ENCODE measurements around the gene ILDR1. TPM values are rescaled to one million over a fixed set of nuclear protein-coding genes. Genes with fewer than 3 reads are reported as not detected.

Gene ILDR1
- total and polyA plus RNA-seq, 10 of the 15 experiments (the other 5 are each of a cell fraction or from before 2014, with no cell fraction given), result 1.3 to 12.0 (median 7.0) TPM

DNA sequence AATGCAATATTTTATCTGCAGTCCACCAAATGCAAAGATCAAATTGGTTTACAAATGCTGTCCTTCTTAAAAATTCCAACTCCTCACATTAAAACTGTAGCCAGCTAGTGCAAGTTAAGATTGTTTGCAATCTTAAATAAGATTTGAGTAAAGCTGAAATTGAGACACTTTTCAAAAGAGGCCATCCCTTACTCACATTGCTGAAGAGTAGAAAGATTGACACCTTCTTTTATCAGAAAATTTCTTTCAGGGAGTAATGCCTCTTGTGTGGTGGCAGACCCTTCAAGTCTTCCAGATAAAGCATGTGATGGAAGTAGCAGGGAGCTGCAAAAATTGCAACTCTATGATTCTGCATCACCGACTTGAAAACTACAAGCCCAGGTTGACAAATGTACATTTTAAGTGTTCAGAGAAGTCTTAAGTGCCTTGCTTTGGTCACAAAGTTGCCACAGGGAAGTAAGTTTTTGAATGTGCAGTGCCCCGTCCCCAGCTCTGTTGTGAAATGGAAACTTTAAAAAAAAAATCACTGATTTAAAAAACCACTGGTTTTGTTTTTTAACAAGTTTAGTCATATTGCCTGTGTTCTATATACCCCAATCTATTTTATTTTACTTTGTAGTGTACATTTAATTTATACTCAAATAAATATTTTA lies 45.7 kb upstream of the ILDR1 start (continued):
- TF ChIP-seq, protein P1, sequence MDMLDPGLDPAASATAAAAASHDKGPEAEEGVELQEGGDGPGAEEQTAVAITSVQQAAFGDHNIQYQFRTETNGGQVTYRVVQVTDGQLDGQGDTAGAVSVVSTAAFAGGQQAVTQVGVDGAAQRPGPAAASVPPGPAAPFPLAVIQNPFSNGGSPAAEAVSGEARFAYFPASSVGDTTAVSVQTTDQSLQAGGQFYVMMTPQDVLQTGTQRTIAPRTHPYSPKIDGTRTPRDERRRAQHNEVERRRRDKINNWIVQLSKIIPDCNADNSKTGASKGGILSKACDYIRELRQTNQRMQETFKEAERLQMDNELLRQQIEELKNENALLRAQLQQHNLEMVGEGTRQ (IDR thresholded peaks at IDR 0.05; ENCODE audit: borderline replicate concordance, low read depth, low read length), result no peak
- TF ChIP-seq KDM1A (IDR thresholded peaks at IDR 0.05; ENCODE audit: borderline replicate concordance), result no peak; the same call in 1 of the 2 replicates
- no peak for TF ChIP-seq HCFC1 (IDR thresholded peaks at IDR 0.05; ENCODE audit: low read length)
- peak; percentile 82 for TF ChIP-seq ZNF384 (IDR thresholded peaks at IDR 0.05; ENCODE audit: borderline replicate concordance, low read depth, low read length)
- TF ChIP-seq SUZ12 (IDR thresholded peaks at IDR 0.05; ENCODE audit: unreplicated experiment), result no peak
- no peak for TF ChIP-seq RAD21 (IDR thresholded peaks at IDR 0.05; ENCODE audit: insufficient read depth, low read depth, low read length)
- TF ChIP-seq MTA3 (IDR thresholded peaks at IDR 0.05; ENCODE audit: borderline replicate concordance, low read length), result no peak
- TF ChIP-seq CBX3 (IDR thresholded peaks at IDR 0.05; ENCODE audit: borderline replicate concordance, low read depth), result no peak
- no peak for TF ChIP-seq CTCF (IDR thresholded peaks at IDR 0.05 in 2 of 3, conservative IDR thresholded peaks at IDR 0.05 in 1 of 3; ENCODE audit: control insufficient read depth in 2 of 3, extremely low read depth in 1 of 3, insufficient read depth in 1 of 3, low read depth in 3 of 3, low read length in 3 of 3)
- TF ChIP-seq IKZF2 (IDR thresholded peaks at IDR 0.05), result no peak
- TF ChIP-seq, protein P2, sequence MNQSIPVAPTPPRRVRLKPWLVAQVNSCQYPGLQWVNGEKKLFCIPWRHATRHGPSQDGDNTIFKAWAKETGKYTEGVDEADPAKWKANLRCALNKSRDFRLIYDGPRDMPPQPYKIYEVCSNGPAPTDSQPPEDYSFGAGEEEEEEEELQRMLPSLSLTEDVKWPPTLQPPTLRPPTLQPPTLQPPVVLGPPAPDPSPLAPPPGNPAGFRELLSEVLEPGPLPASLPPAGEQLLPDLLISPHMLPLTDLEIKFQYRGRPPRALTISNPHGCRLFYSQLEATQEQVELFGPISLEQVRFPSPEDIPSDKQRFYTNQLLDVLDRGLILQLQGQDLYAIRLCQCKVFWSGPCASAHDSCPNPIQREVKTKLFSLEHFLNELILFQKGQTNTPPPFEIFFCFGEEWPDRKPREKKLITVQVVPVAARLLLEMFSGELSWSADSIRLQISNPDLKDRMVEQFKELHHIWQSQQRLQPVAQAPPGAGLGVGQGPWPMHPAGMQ (IDR thresholded peaks at IDR 0.05; ENCODE audit: borderline replicate concordance), result no peak
- TF ChIP-seq, protein P3, sequence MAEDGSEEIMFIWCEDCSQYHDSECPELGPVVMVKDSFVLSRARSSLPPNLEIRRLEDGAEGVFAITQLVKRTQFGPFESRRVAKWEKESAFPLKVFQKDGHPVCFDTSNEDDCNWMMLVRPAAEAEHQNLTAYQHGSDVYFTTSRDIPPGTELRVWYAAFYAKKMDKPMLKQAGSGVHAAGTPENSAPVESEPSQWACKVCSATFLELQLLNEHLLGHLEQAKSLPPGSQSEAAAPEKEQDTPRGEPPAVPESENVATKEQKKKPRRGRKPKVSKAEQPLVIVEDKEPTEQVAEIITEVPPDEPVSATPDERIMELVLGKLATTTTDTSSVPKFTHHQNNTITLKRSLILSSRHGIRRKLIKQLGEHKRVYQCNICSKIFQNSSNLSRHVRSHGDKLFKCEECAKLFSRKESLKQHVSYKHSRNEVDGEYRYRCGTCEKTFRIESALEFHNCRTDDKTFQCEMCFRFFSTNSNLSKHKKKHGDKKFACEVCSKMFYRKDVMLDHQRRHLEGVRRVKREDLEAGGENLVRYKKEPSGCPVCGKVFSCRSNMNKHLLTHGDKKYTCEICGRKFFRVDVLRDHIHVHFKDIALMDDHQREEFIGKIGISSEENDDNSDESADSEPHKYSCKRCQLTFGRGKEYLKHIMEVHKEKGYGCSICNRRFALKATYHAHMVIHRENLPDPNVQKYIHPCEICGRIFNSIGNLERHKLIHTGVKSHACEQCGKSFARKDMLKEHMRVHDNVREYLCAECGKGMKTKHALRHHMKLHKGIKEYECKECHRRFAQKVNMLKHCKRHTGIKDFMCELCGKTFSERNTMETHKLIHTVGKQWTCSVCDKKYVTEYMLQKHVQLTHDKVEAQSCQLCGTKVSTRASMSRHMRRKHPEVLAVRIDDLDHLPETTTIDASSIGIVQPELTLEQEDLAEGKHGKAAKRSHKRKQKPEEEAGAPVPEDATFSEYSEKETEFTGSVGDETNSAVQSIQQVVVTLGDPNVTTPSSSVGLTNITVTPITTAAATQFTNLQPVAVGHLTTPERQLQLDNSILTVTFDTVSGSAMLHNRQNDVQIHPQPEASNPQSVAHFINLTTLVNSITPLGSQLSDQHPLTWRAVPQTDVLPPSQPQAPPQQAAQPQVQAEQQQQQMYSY (CRISPR knock-in tag; IDR thresholded peaks at IDR 0.05), result no peak
- TF ChIP-seq CHD2 (IDR thresholded peaks at IDR 0.05; ENCODE audit: borderline replicate concordance, low read depth, low read length), result no peak
- TF ChIP-seq SIN3A (IDR thresholded peaks at IDR 0.05; ENCODE audit: low read depth, low read length), result no peak
- no peak for TF ChIP-seq PAX5 (IDR thresholded peaks at IDR 0.05; ENCODE audit: borderline replicate concordance, low read depth, low read length)
- TF ChIP-seq NR2F1 (conservative IDR thresholded peaks at IDR 0.05), result no peak
- TF ChIP-seq SMARCA5 (IDR thresholded peaks at IDR 0.05), result 0 out of 2 replicates have a peak, but pooled peaks have one; percentile 60
- no peak for TF ChIP-seq ZNF217 (IDR thresholded peaks at IDR 0.05)
- no peak for TF ChIP-seq ZBTB33 (IDR thresholded peaks at IDR 0.05)
- no peak for TF ChIP-seq EZH2 (IDR thresholded peaks at IDR 0.05; ENCODE audit: borderline replicate concordance, control insufficient read depth, low read depth, low read length)
- no peak for TF ChIP-seq FOXK2 (IDR thresholded peaks at IDR 0.05)
